GM23248 (cell line): Measurements from ENCODE around the gene PPM1L.

Source experiments
- EZH2 ChIP-seq: fragments of 200-600 bp; sonication (generic); IDR thresholded peaks from 2 replicates; pipeline ENCODE4 v1.6.1; 2018; ENCODE audit warnings: antibody characterized with exemption, mild to moderate bottlenecking; ENCODE audit not compliant: insufficient read depth, poor library complexity, severe bottlenecking
- EZH2phosphoT487 ChIP-seq: fragments of 200-600 bp; sonication (generic); IDR thresholded peaks from 2 replicates; pipeline ENCODE4 v1.6.1; 2018; ENCODE audit warnings: antibody characterized with exemption, moderate library complexity, mild to moderate bottlenecking, low read depth; ENCODE audit not compliant: insufficient read depth

DNA sequence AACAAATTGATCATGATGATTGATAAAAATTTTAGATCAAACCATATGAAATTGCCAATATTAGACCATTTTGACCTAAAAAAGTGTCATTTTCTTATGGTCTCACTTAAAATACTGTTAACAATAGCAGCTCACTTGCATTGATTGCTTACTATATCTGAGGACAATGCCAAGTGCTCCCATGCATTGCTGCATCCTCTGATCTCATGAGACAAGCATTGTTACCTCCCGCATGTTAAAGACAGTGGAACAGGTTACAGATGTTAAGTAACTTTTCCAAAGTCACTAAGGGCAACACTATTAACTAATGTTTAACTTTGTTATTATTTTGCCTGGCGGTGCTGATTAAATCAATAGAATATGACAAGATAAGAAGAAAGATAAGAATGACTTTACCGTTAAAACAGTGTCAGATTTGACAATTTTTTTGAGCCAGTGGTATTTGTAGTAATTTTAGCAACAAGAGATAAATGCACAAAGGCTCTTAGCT, 69.3 kb downstream of the PPM1L start:
- TF ChIP-seq EZH2phosphoT487 (no peak), EZH2 (no peak)
